Measurements from ENCODE around the gene CHURC1.

DNA sequence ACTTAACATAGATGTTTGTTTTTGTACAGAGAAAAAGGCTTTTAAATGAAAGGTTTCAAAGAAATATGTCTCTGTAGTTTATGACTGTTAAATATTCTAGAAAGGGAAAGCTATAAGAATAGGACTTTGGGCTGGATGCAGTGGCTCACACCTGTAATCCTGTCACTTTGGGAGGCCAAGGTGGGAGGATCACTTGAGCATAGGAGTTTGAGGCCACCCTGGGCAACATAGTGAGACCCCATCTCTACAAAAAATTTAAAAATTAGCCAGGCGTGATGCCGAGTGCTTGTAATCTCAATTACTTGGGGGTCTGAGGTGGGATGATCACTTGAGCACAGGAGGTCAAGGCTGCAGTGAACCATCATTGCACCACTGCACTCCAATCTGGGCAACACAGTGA, 16.9 kb downstream of the CHURC1 start:
- TF ChIP-seq BHLHE40 (IDR thresholded peaks at IDR 0.05; ENCODE audit: low read depth, low read length) (no peak), MXI1 (IDR thresholded peaks at IDR 0.05; ENCODE audit: borderline replicate concordance, low read depth, low read length) (no peak), POLR2A (IDR thresholded peaks at IDR 0.05; ENCODE audit: low read depth, low read length) (no peak), RAD21 (IDR thresholded peaks at IDR 0.05; ENCODE audit: low read length) (no peak)
- TF ChIP-seq, protein P1, sequence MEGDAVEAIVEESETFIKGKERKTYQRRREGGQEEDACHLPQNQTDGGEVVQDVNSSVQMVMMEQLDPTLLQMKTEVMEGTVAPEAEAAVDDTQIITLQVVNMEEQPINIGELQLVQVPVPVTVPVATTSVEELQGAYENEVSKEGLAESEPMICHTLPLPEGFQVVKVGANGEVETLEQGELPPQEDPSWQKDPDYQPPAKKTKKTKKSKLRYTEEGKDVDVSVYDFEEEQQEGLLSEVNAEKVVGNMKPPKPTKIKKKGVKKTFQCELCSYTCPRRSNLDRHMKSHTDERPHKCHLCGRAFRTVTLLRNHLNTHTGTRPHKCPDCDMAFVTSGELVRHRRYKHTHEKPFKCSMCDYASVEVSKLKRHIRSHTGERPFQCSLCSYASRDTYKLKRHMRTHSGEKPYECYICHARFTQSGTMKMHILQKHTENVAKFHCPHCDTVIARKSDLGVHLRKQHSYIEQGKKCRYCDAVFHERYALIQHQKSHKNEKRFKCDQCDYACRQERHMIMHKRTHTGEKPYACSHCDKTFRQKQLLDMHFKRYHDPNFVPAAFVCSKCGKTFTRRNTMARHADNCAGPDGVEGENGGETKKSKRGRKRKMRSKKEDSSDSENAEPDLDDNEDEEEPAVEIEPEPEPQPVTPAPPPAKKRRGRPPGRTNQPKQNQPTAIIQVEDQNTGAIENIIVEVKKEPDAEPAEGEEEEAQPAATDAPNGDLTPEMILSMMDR (conservative IDR thresholded peaks at IDR 0.05; ENCODE audit: low read depth, low read length), result no peak
